Endothelial cell of umbilical vein (primary cell): Measurements from ENCODE around the gene TULP1. TPM values are rescaled to one million over a fixed set of nuclear protein-coding genes. Genes with fewer than 3 reads are reported as not detected.
A peak's percentile ranks its signal among the peaks of the same experiment; 100 is the strongest.

Source experiments
- BruUV-seq: library from RNA; stranded (reverse); fragments of 400-500 nt; replicated peaks from 2 replicates; lab custom pipeline; 2021; lab: Mats Ljungman, UMichigan
- CTCF ChIA-PET: fragments of 300-600, 350-600 bp; sonication (Branson Sonifier 250); formaldehyde crosslinking; loops from one replicate; lab custom pipeline; 2021; ENCODE audit warnings: antibody characterized with exemption, inconsistent platforms; lab: Charles Lee
- POLR2A ChIA-PET: fragments of 300-600, 350-600 bp; sonication (Branson Sonifier 250); formaldehyde crosslinking; loops from one replicate; lab custom pipeline; 2021; ENCODE audit warnings: antibody characterized with exemption, inconsistent platforms; lab: Charles Lee
- DNase-seq: peaks from one replicate; pipeline ENCODE4 v3.0.0-alpha.2; 2011; ENCODE audit warnings: low read depth, low spot score
- FAIRE-seq: peaks from 2 replicates; lab custom pipeline; 2011; peaks lifted over from hg19 to GRCh38; lab: Jason Lieb, UNC
- H2AFZ ChIP-seq: 2 replicates; pipeline ENCODE4 v1.6.0; 2012; ENCODE audit warnings: low read depth, low read length, control low read depth, inconsistent platforms
- H3K27ac ChIP-seq: 2 replicates; pipeline ENCODE4 v1.5.1; 2011; ENCODE audit warnings: low read depth, mild to moderate bottlenecking, control low read depth, low read length, moderate library complexity; ENCODE audit not compliant: insufficient read depth
- H3K27me3 ChIP-seq, 2 experiments: 2 replicates each; pipeline versions ENCODE4 v1.6.0 to v1.6.1; 2011; ENCODE audit warnings: low read length in 2 of 2, mixed read lengths in 1 of 2; ENCODE audit not compliant: control insufficient read depth in 2 of 2, insufficient read depth in 2 of 2
- H3K36me3 ChIP-seq, 2 experiments: 2 replicates in 1 of 2; 3 replicates in 1 of 2; pipeline ENCODE4 v1.5.1; 2011; ENCODE audit warnings: low read length in 2 of 2, mild to moderate bottlenecking in 1 of 2, moderate library complexity in 1 of 2; ENCODE audit not compliant: control insufficient read depth in 2 of 2, insufficient read depth in 2 of 2; ENCODE audit errors: extremely low read depth in 1 of 2
- H3K4me1 ChIP-seq: 3 replicates; pipeline ENCODE4 v1.5.1; 2011; ENCODE audit warnings: mild to moderate bottlenecking, low read length; ENCODE audit not compliant: control insufficient read depth, insufficient read depth; ENCODE audit errors: extremely low read depth
- H3K4me2 ChIP-seq: 2 replicates; pipeline ENCODE4 v1.6.1; 2011; ENCODE audit warnings: low read length, control low read depth, mixed read lengths; ENCODE audit not compliant: insufficient read depth
- H3K4me3 ChIP-seq, 3 experiments: fragments of 200-600 bp in 1 of 3; sonication (generic), shearing (Covaris generic) in 1 of 3; replicated peaks in 1 of 3; 2 replicates each; pipeline ENCODE4 v1.5.1; 2011 to 2016; ENCODE audit warnings: control low read depth in 3 of 3, low read length in 3 of 3, mild to moderate bottlenecking in 2 of 3, inconsistent platforms in 1 of 3, low read depth in 1 of 3, moderate library complexity in 1 of 3; ENCODE audit not compliant: insufficient read depth in 1 of 3
- H3K79me2 ChIP-seq: 2 replicates; pipeline ENCODE4 v1.6.0; 2012; ENCODE audit warnings: low read length, inconsistent platforms; ENCODE audit not compliant: control insufficient read depth, insufficient read depth
- H3K9ac ChIP-seq: replicated peaks from 2 replicates; pipeline ENCODE3; 2011; ENCODE audit warnings: low read length, control low read depth; ENCODE audit not compliant: insufficient read depth; ENCODE audit errors: extremely low read depth
- H3K9me1 ChIP-seq: replicated peaks from 3 replicates; pipeline ENCODE4 v1.6.0; 2011; ENCODE audit warnings: mild to moderate bottlenecking, low read length; ENCODE audit not compliant: control insufficient read depth, insufficient read depth; ENCODE audit errors: extremely low read depth
- H3K9me3 ChIP-seq: replicated peaks from 2 replicates; pipeline ENCODE4 v1.5.1; 2012; ENCODE audit warnings: low read length, inconsistent platforms; ENCODE audit not compliant: control insufficient read depth, insufficient read depth
- H4K20me1 ChIP-seq: replicated peaks from 2 replicates; pipeline ENCODE3; 2011; ENCODE audit warnings: mild to moderate bottlenecking, low read length; ENCODE audit not compliant: control insufficient read depth, insufficient read depth; ENCODE audit errors: extremely low read depth
- CTCF ChIP-seq, 2 donors: IDR thresholded peaks; 1 replicate in 1 of 2; 2 replicates in 1 of 2; pipeline ENCODE4 v1.5.1; 2011; ENCODE audit warnings: low read length in 2 of 2, mild to moderate bottlenecking in 2 of 2, moderate library complexity in 2 of 2, control low read depth in 1 of 2, inconsistent platforms in 1 of 2, low read depth in 1 of 2; ENCODE audit not compliant: insufficient read depth in 1 of 2; ENCODE audit errors: extremely low read depth in 1 of 2
- EZH2 ChIP-seq: IDR thresholded peaks from 2 replicates; pipeline ENCODE4 v1.6.1; 2012; ENCODE audit warnings: borderline replicate concordance, low read depth, mild to moderate bottlenecking, moderate library complexity, low read length, inconsistent platforms; ENCODE audit not compliant: severe bottlenecking
- FOS ChIP-seq: IDR thresholded peaks from 2 replicates; pipeline ENCODE4 v1.6.1; 2011; ENCODE audit warnings: mild to moderate bottlenecking, low read length, moderate library complexity, borderline replicate concordance; ENCODE audit not compliant: insufficient read depth
- GATA2 ChIP-seq: IDR thresholded peaks from 2 replicates; pipeline ENCODE4 v1.7.0; 2011; ENCODE audit warnings: low read depth, mild to moderate bottlenecking, moderate library complexity, mixed read lengths, low read length; ENCODE audit not compliant: insufficient read length, insufficient read depth
- JUN ChIP-seq: IDR thresholded peaks from 2 replicates; pipeline ENCODE4 v1.6.1; 2011; ENCODE audit warnings: borderline replicate concordance, low read depth; ENCODE audit not compliant: insufficient read length, insufficient read depth
- MAX ChIP-seq: IDR thresholded peaks from 2 replicates; pipeline ENCODE4 v1.6.1; 2011; ENCODE audit not compliant: insufficient read depth, insufficient read length
- MYC ChIP-seq: IDR thresholded peaks from one replicate; pipeline ENCODE4 v1.6.1; 2011; ENCODE audit warnings: mild to moderate bottlenecking, low read depth, low read length
- POLR2A ChIP-seq: IDR thresholded peaks from 2 replicates; pipeline ENCODE4 v1.6.1; 2012; ENCODE audit warnings: low read depth, mild to moderate bottlenecking, control low read depth, low read length
- POLR2AphosphoS5 ChIP-seq: IDR thresholded peaks from 2 replicates; pipeline ENCODE4 v1.6.1; 2012; ENCODE audit warnings: low read depth, mild to moderate bottlenecking, control low read depth, low read length, moderate library complexity; ENCODE audit not compliant: insufficient read depth
- dilution Hi-C: fragments of 300-500 bp; cut with MboI; formaldehyde crosslinking; loops from one replicate; pipeline ENCODE4 v1.15.0; 2019; ENCODE audit warnings: low sequenced_read_pairs; ENCODE audit not compliant: extremely low pct_ligation_motif_present
- intact Hi-C: fragments of 100-400 bp; cut with micrococcal nuclease; formaldehyde crosslinking; loops from one replicate; pipeline ENCODE4 v1.10.0; 2022
- polyA plus RNA-seq, 4 experiments: library from polyadenylated mRNA; depleted of rRNA in 3 of 4; stranded (reverse) in 3 of 4; unstranded in 1 of 4; fragments of >200 nt; gene quantifications; 2 replicates each; pipeline versions ENCODE4 v1.2.1 to v1.2.3, GENCODE V29; 2011 to 2012; ENCODE audit warnings: missing spikeins in 1 of 4
- total RNA-seq: library from RNA; stranded (reverse); gene quantifications from 2 replicates; pipeline ENCODE4 v1.2.3, GENCODE V29; 2021

Gene TULP1
- total and polyA plus RNA-seq, 2 donors (not counting 3 experiments of a cell fraction or from before 2014, with no cell fraction given): not detected

GRCh38 chr6:35496036-35496840, 16.5 kb downstream of the TULP1 start:
- Histone ChIP-seq H3K36me3 (no peaks in the 10 kb centered on the region), H4K20me1 (no peaks in the 10 kb centered on the region), H3K4me1 (peaks cover 4% of the 10 kb centered on the region), H3K79me2 (no peaks in the 10 kb centered on the region), H3K4me3 (peak overlapping the region in 2 of 3 experiments; percentile 30 to 53), H3K27ac (no peak overlapping the region), H3K9me3 (no peaks in the 10 kb centered on the region), H2AFZ (no peak overlapping the region), H3K4me2 (no peak overlapping the region), H3K9me1 (no peaks in the 10 kb centered on the region), H3K27me3 (peaks cover 8 to 14% of the 10 kb centered on the region in 2 experiments), H3K9ac (no peak overlapping the region)
- dilution Hi-C loops (no loop called here), intact Hi-C loops (no loop called here)
- FAIRE-seq (no peak), DNase-seq (no peak)
- CTCF ChIA-PET: interaction anchor here (0.6 to 1.2 kb wide), 4 partner anchors 15 to 457 kb away, joined by 3 to 4 read pairs (median 3); no protein-coding TSS in a partner anchor
- TF ChIP-seq EZH2: no peak
- POLR2A ChIA-PET: no interaction called here
- no TSS peak for BruUV-seq

GRCh38 chr6:35495258-35496035, 17.2 kb downstream of the TULP1 start:
- dilution Hi-C loops: no loop called here

More at GRCh38 chr6:35495258-35496035, 17.2 kb downstream of the TULP1 start:
- no peaks in the 10 kb centered on the region for H3K9me1 ChIP-seq
- H4K20me1 ChIP-seq: no peaks in the 10 kb centered on the region
- no TSS peak for BruUV-seq
- H3K4me1 ChIP-seq: peaks cover 4% of the 10 kb centered on the region
- H3K4me3 ChIP-seq: no peak overlapping the region
- POLR2A ChIA-PET: no interaction called here
- intact Hi-C loops: no loop called here
- no peaks in the 10 kb centered on the region for H3K79me2 ChIP-seq
- TF ChIP-seq POLR2AphosphoS5: no peak
- TF ChIP-seq EZH2: no peak
- TF ChIP-seq POLR2A: no peak
- no peak for TF ChIP-seq GATA2
- no peak for TF ChIP-seq CTCF (IDR thresholded peaks at IDR 0.05; ENCODE audit: extremely low read depth in 1 of 2, insufficient read depth in 1 of 2, low read depth in 1 of 2, low read length in 2 of 2)
- TF ChIP-seq FOS: no peak
- TF ChIP-seq JUN: no peak
- no peak for TF ChIP-seq MYC
- no peak for TF ChIP-seq MAX
- H2AFZ ChIP-seq: no peak overlapping the region
- H3K9ac ChIP-seq: no peak overlapping the region
- no peaks in the 10 kb centered on the region for H3K36me3 ChIP-seq
- FAIRE-seq (no peak), DNase-seq (no peak)
- H3K4me2 ChIP-seq: no peak overlapping the region
- CTCF ChIA-PET: interaction anchor here (1.0 kb wide), 1 partner anchor 458 kb away, joined by 3 read pairs; no protein-coding TSS in a partner anchor
- no peaks in the 10 kb centered on the region for H3K9me3 ChIP-seq
- no peak overlapping the region for H3K27ac ChIP-seq
- H3K27me3 ChIP-seq: peaks cover 10 to 17% of the 10 kb centered on the region in 2 experiments
